Cardiac fibroblast (primary cell): ENCODE measurements around the gene ARHGEF39.
"Not testable (repeated sequence)": the region's sequence is repeated elsewhere in the genome, so short reads cannot be mapped to it uniquely, and the experiment has no call there.

Source experiments
- DNase-seq, 2 donors: peaks; one replicate each; pipeline versions ENCODE4 v3.0.0 to v3.0.0-alpha.2; 2010; ENCODE audit warnings: low read depth in 2 of 2
- H3K4me3 ChIP-seq, 2 donors: replicated peaks in 1 of 2; 1 replicate in 1 of 2; 2 replicates in 1 of 2; pipeline ENCODE4 v1.5.1; 2011; ENCODE audit warnings: low read depth in 2 of 2, low read length in 2 of 2, mild to moderate bottlenecking in 2 of 2, moderate library complexity in 1 of 2
- TF ChIP-seq, protein P1 (sequence below): IDR thresholded peaks from one replicate; pipeline ENCODE4 v1.5.1; 2011; ENCODE audit warnings: low read depth, mild to moderate bottlenecking, low read length, inconsistent platforms

The ARHGEF39 gene

DNA sequence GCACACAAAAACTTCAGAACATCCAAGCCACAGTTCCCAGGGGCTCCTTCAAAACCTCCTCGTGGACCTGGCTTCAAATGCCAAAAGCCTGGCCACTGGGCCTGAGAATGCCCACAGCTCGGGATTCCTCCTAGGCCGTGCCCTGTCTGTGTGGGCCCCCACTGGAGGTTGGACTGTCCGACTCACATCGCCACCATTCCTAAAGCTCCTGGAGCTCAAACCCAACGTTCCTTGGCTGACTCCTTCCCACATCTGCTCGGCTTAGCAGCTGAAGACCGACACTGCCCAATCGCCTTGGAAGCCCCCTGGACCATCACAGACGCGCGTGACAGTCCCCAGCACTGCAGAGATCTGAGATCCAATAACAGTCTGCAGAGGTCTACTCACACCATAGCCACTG, 21.9 kb downstream of the ARHGEF39 start:
- TF ChIP-seq, protein P1, sequence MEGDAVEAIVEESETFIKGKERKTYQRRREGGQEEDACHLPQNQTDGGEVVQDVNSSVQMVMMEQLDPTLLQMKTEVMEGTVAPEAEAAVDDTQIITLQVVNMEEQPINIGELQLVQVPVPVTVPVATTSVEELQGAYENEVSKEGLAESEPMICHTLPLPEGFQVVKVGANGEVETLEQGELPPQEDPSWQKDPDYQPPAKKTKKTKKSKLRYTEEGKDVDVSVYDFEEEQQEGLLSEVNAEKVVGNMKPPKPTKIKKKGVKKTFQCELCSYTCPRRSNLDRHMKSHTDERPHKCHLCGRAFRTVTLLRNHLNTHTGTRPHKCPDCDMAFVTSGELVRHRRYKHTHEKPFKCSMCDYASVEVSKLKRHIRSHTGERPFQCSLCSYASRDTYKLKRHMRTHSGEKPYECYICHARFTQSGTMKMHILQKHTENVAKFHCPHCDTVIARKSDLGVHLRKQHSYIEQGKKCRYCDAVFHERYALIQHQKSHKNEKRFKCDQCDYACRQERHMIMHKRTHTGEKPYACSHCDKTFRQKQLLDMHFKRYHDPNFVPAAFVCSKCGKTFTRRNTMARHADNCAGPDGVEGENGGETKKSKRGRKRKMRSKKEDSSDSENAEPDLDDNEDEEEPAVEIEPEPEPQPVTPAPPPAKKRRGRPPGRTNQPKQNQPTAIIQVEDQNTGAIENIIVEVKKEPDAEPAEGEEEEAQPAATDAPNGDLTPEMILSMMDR, result no peak
- no peak overlapping the region for H3K4me3 ChIP-seq
- DNase-seq, result no peak

DNA sequence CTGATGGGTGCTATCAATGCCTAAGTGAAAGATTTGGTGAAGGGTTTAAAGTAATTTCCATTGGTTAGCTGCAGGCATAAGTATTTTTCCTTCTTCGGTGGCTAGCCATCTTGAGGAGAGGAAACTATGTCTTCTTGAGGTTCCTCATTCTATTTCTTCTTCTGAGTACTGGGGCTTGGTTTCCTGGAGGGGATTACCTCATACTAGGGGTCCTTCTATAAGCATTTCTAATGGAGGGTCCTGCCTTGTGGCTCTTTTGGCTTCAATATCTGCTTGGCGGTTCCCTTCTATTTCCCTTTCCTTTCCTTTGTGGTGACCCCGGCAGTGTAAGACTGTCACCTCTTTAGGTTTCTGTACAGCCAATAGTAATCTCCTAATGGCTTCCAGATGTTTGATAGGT, 23.5 kb downstream of the ARHGEF39 start:
- not testable (repeated sequence) for H3K4me3 ChIP-seq, DNase-seq

DNA sequence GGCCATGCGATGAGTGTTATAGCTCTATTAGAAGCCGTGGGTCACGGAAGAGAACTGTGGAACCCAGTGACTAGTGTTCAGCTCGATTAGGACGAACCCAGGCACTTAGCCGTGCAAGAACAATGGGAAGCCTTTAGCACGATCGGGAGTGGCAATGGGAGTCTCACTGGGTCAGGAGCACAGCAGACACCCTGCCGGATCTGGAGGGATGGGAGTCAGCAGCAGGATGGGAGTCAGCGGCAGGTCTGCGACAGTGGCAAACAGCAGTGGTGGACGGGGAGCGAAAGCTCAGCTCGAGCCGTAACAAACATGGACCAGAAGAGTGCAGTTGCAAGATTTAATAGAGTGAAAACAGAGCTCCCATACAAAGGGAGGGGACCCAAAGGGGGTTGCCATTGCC, 24.6 kb downstream of the ARHGEF39 start:
- DNase-seq, result not testable (repeated sequence)

DNA sequence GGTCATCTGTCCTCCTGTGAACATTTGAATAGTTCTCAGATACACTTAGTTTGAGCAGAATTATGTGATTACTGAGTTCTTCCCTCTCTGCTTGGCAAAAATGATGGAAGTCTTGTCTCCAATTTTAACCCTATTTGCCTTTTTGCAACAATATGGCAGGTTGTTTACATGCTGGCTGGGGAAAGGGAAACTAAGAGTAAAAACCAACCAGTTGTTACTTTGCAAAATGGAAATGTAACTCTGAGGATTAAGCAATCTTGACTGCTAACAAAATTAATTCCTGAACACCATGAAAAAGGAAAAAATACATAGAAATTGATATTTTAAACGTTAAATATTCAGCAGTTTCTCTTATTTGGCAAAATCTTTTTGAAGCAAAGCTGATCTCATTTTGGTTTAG, 25.4 kb downstream of the ARHGEF39 start:
- DNase-seq, result no peak
- no peak overlapping the region for H3K4me3 ChIP-seq
- TF ChIP-seq, protein P1, result no peak

More for the DNA sequence above, 24.6 kb downstream of the ARHGEF39 start:
- not testable (repeated sequence) for H3K4me3 ChIP-seq

DNA sequence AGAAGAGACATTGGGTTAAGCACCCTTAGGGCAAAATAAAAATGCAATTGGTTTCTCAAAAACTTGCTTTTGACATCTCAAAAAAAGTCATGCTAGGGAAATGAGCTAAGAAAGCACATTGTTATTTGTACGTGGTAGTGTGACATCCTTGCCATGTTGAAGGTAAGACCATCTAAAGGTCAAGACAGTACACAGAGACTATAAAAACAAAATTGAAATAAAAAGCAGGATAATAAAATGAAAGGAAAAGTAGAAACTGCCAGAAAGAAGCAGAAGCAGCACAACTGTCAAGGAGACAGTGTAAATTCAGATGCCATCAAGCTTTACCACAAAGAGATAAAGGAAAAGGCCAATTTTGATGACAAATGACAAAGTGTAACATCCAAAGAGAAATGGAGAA, 25.8 kb downstream of the ARHGEF39 start:
- DNase-seq, H3K4me3 ChIP-seq: not testable (repeated sequence)

DNA sequence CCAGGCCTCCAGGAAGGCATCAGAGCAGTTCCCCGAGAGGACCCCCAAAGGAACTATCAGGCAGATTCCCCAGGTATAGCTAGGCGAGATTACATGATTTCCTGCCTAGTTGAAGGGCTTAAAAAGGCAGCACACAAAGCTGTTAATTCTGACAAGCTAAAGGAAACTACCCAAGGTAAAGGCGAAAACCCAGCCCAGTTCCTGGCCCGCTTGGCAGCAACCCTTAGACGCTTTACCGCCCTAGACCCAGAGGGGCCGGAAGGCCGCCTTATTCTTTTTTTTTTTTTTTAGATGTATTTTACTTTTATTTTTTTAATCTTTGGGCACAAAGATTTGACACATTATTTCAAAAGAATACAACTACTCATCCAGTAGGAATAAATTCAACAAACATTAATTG, 26.2 kb downstream of the ARHGEF39 start:
- H3K4me3 ChIP-seq, DNase-seq: not testable (repeated sequence)

DNA sequence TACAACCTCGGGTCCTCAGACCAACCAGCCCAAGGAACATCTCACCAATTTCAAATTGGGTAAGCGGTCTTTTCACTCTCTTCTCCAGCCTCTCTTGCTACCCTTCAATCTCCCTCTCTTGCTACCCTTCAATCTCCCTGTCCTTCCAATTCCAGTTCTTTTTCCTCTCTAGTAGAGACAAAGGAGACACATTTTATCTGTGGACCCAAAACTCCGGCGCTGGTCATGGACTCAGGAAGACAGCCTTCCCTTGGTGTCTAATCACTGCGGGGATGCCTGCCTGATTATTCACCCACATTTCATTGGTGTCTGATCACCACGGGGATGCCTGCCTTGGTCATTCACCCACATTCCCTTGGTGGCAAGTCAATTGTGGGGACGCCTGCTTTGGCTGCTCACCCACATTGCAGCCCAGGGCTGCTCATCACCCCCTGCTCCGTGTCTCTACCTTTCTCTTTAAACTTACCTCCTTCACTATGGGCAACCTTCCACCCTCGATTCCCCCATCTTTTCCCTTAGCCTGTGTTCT, 27.5 kb downstream of the ARHGEF39 start:
- not testable (repeated sequence) for H3K4me3 ChIP-seq, DNase-seq

DNA sequence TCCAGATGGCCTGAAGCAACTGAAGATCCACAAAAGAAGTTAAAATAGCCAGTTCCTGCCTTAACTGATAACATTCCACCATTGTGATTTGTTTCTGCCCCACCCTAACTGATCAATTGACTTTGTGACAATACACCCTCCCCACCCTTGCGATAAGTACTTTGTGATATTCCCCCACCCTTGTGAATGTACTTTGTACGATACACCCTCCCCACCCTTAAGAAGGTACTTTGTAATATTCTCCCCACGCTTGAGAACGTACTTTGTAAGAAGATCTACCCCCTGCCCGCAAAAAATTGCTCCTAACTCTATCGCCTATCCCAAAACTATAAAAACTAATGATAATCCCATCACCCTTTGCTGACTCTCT, 28.1 kb downstream of the ARHGEF39 start:
- H3K4me3 ChIP-seq, DNase-seq: not testable (repeated sequence)

DNA sequence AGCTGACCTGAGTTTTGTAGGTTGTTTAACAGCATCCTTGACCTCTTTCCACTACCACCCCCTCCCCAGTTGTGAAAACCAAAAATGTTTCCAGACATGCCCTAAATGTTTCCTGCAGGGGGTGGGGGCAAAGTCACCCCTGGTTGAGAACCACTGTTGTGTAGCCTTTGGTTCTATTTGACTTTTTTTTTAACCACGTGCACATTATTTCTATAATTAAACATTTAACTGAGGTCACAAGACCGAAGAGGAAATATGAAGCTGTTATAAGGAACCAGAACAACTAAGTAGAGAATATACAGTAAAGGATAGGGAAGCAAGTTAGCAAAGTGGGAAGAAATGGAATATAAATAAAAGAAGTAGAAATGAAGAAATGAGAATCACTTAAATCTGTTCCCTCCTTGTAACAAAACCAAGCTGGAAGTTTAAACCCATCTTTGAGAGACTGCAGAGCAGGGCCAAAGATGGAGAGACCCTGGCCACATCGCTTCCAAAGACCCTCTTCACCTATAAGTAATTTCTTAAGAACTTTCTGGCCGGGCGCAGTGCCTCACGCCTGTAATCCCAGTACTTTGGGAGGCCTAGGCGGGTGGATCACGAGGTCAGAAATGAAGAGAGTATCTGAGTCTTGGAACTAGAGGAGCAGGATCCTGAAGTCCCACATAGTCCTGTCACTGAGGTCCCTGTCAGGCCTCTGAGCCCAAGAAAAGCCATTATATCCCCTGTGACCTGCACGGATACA, 28.7 kb downstream of the ARHGEF39 start:
- no peak for DNase-seq
- TF ChIP-seq, protein P1, result no peak
- no peak overlapping the region for H3K4me3 ChIP-seq

DNA sequence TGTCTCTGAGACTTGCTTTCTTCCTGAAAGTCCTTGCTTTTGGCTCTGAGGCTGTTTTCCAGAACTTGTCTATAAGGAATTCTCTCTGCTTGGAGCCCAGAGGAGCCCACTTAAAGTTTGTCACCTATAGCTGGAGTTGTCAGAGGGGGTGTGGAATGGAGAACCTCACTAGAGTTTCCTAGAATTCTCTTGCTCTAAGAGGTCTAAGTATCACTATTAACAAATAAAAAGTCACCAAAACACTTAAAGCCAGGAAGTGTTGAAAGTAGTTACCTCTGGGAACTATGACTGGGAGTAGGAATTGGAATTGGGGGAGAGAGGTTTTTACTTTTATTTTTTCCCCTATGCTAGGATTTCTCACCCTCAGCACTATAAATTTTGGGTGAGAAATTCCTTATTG, 29.3 kb downstream of the ARHGEF39 start:
- H3K4me3 ChIP-seq, result no peak overlapping the region

More for the DNA sequence above, 29.3 kb downstream of the ARHGEF39 start:
- no peak for DNase-seq
- TF ChIP-seq, protein P1, result no peak
